Mucosa of stomach (tissue), 1 donor: ENCODE data around the gene ZPR1.

Source experiments
- H3K27me3 ChIP-seq: one replicate; pipeline ENCODE4 v1.7.0; 2013; ENCODE audit warnings: mild to moderate bottlenecking, low read length; ENCODE audit not compliant: control insufficient read depth, insufficient read depth
- H3K36me3 ChIP-seq: one replicate; pipeline ENCODE4 v1.7.0; 2013; ENCODE audit warnings: low read length; ENCODE audit not compliant: control insufficient read depth, insufficient read depth
- H3K4me1 ChIP-seq: one replicate; pipeline ENCODE4 v1.7.0; 2013; ENCODE audit warnings: mild to moderate bottlenecking, low read length; ENCODE audit not compliant: control insufficient read depth, insufficient read depth
- H3K4me3 ChIP-seq: one replicate; pipeline ENCODE4 v1.7.0; 2013; ENCODE audit warnings: low read length
- H3K9ac ChIP-seq: one replicate; pipeline ENCODE4 v1.7.0; 2013; ENCODE audit warnings: mild to moderate bottlenecking, low read length, moderate library complexity
- H3K9me3 ChIP-seq: one replicate; pipeline ENCODE4 v1.7.0; 2013; ENCODE audit warnings: mild to moderate bottlenecking, low read length, moderate library complexity; ENCODE audit not compliant: control insufficient read depth
- donor health status: Pancreatic carcinoma.

ZPR1 gene

DNA sequence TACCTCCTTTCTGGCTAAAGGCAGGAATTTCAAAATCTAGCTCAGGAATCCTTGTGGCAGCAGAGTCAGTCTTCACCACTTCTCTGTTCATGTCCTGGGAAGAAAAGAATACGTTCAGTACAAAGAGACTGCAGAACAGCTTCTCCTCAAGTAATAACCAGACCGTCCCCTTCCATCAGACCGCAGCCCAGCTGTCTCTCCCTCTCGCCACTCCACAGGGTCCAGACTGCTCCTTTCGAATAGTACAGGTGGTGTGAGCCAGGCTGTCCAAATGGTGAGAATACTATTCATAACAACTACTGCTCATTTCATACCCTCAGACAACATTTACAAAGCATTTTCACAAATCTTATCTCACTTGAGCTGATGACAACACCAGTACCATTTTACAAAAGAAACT, 857 bp downstream of the ZPR1 start:
- Histone ChIP-seq H3K27me3 (no peaks in the 10 kb centered on the region), H3K4me1 (peaks cover 30% of the 10 kb centered on the region), H3K9ac (peak overlapping the region; percentile 92), H3K4me3 (peak overlapping the region; percentile 88), H3K36me3 (peaks cover 10% of the 10 kb centered on the region), H3K9me3 (no peaks in the 10 kb centered on the region)

GRCh38 chr11:116786326-116786725, 1.5 kb downstream of the ZPR1 start:
- Histone ChIP-seq H3K36me3 (peaks cover 11% of the 10 kb centered on the region), H3K27me3 (no peaks in the 10 kb centered on the region), H3K9ac (no peak overlapping the region), H3K4me1 (peaks cover 24% of the 10 kb centered on the region), H3K9me3 (no peaks in the 10 kb centered on the region), H3K4me3 (no peak overlapping the region)

- H3K36me3 ChIP-seq = peaks cover 24% of the 10 kb centered on the region
- peaks cover 10% of the 10 kb centered on the region for H3K4me1 ChIP-seq
- no peak overlapping the region for H3K4me3 ChIP-seq
- H3K9ac ChIP-seq = no peak overlapping the region
- H3K27me3 ChIP-seq = no peaks in the 10 kb centered on the region
- no peaks in the 10 kb centered on the region for H3K9me3 ChIP-seq
These were observed 5.1 kb downstream of the ZPR1 start for GRCh38 chr11:116782728-116783127.

DNA sequence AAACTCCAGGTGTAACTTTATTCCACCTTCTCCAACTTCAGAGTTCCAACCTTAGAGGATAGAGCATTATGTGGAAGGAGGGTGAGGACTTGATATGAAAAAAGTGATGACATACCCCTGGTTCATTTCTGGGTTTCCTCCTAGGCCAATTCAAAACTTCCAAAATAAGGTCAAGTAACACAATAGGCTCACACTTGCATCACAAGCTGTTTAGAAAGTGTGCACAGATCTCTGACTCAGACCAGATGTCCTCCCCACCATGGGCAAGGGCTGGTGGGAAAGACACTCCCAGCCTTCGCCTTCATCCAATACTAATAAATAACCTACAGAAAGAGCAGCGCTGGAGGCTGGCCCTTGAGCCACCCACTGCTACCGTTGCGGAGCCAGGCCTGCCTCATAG, 9.3 kb downstream of the ZPR1 start:
- Histone ChIP-seq H3K9ac (no peak overlapping the region), H3K4me3 (no peak overlapping the region), H3K36me3 (peaks cover 33% of the 10 kb centered on the region), H3K9me3 (no peaks in the 10 kb centered on the region), H3K27me3 (no peaks in the 10 kb centered on the region), H3K4me1 (no peaks in the 10 kb centered on the region)

DNA sequence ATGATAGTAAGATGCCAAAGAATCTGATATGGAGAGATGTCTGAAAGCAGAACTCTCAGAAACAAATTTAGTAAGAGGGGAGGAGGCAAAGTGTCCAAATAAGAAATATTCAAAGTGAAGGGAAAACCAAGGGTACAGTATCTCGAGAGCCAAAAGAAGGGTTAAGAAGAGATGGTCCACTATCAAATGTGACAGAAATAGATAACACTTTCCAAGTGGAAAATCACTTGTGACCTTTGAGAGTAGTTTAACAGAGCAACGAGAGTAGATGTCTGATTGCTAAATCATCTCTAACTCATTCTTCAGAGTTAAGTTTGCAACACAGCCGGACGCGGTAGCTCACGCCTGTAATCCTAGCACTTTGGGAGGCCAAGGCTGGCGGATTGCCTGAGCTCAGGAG, 10.8 kb downstream of the ZPR1 start:
- no peaks in the 10 kb centered on the region for H3K4me1 ChIP-seq
- no peak overlapping the region for H3K4me3 ChIP-seq
- H3K9ac ChIP-seq = no peak overlapping the region
- no peaks in the 10 kb centered on the region for H3K27me3 ChIP-seq
- H3K9me3 ChIP-seq = no peaks in the 10 kb centered on the region
- H3K36me3 ChIP-seq = peaks cover 24% of the 10 kb centered on the region

- H3K9ac ChIP-seq = no peak overlapping the region
- peaks cover 22% of the 10 kb centered on the region for H3K36me3 ChIP-seq
- H3K27me3 ChIP-seq = no peaks in the 10 kb centered on the region
- H3K9me3 ChIP-seq = no peaks in the 10 kb centered on the region
- no peak overlapping the region for H3K4me3 ChIP-seq
- H3K4me1 ChIP-seq = peaks cover 5% of the 10 kb centered on the region
These were observed 11.3 kb downstream of the ZPR1 start for GRCh38 chr11:116776522-116776984.

GRCh38 chr11:116775975-116776374, 11.8 kb downstream of the ZPR1 start:
- H3K4me3 ChIP-seq = no peak overlapping the region
- peaks cover 22% of the 10 kb centered on the region for H3K36me3 ChIP-seq
- H3K9ac ChIP-seq = no peak overlapping the region
- no peaks in the 10 kb centered on the region for H3K27me3 ChIP-seq
- no peaks in the 10 kb centered on the region for H3K9me3 ChIP-seq
- peaks cover 9% of the 10 kb centered on the region for H3K4me1 ChIP-seq

- Histone ChIP-seq H3K27me3 (no peaks in the 10 kb centered on the region), H3K4me1 (peaks cover 9% of the 10 kb centered on the region), H3K9me3 (no peaks in the 10 kb centered on the region), H3K36me3 (peaks cover 22% of the 10 kb centered on the region), H3K4me3 (no peak overlapping the region), H3K9ac (no peak overlapping the region)
These were observed 13.2 kb downstream of the ZPR1 start for GRCh38 chr11:116774661-116775060.

- H3K9ac ChIP-seq = peak overlapping the region; percentile 67
- H3K9me3 ChIP-seq = no peaks in the 10 kb centered on the region
- H3K4me3 ChIP-seq = peak overlapping the region; percentile 69
- H3K36me3 ChIP-seq = peaks cover 16% of the 10 kb centered on the region
- peaks cover 9% of the 10 kb centered on the region for H3K4me1 ChIP-seq
- H3K27me3 ChIP-seq = no peaks in the 10 kb centered on the region
These were observed 14.4 kb downstream of the ZPR1 start for GRCh38 chr11:116773203-116774097.

- Histone ChIP-seq H3K4me3 (peak within 1 kb of the TSS; percentile 85), H3K36me3 (peaks cover 8% of the 10 kb centered on the region), H3K4me1 (peaks cover 9% of the 10 kb centered on the region), H3K9me3 (no peaks in the 10 kb centered on the region), H3K9ac (peak within 1 kb of the TSS; percentile 82), H3K27me3 (no peaks in the 10 kb centered on the region)
These were observed 15.2 kb downstream of the ZPR1 start, which contains the start of gene BUD13 for GRCh38 chr11:116772443-116773202. Gene BUD13 (minus strand): TSS chr11:116772987. CDS start chr11:116772964, 23 bp downstream.

- Histone ChIP-seq H3K36me3 (peaks cover 5% of the 10 kb centered on the region), H3K4me1 (peaks cover 9% of the 10 kb centered on the region), H3K4me3 (peak overlapping the region; percentile 85), H3K9me3 (no peaks in the 10 kb centered on the region), H3K27me3 (no peaks in the 10 kb centered on the region), H3K9ac (peak overlapping the region; percentile 82)
These were observed 15.9 kb downstream of the ZPR1 start for GRCh38 chr11:116771935-116772334.

DNA sequence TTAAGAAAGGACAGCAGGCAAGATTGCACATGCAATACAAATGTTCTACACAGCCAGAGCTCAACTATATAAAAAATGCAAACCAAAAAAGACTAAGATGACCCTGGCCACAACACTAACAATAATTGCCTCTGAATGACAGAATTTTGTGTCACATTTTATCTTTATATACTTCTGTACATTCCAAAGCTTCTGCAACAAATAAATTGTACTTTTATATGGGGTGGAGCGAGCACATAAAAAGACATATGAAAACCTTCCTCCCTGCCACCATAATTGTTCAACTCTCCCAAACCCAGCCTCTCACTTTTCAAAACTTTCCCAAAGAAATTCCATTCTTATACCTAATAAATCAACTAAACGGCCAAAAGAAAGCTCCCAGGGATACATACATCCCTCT, 25.7 kb downstream of the ZPR1 start:
- Histone ChIP-seq H3K4me3 (no peak overlapping the region), H3K4me1 (no peaks in the 10 kb centered on the region), H3K27me3 (no peaks in the 10 kb centered on the region), H3K36me3 (peaks cover 10% of the 10 kb centered on the region), H3K9me3 (no peaks in the 10 kb centered on the region), H3K9ac (no peak overlapping the region)
